Ovary (tissue), 3 donors: ENCODE data around the gene ZFC3H1.

ENCODE experiments used
- CTCF ChIP-seq, 3 donors: fragments of 450-650 bp in 2 of 3; fragments of 200-600 bp in 1 of 3; IDR thresholded peaks; one replicate each; pipeline versions ENCODE4 v1.5.1 to v1.8.0; 2016 to 2022; ENCODE audit warnings: antibody characterized with exemption in 3 of 3, mild to moderate bottlenecking in 1 of 3
- EP300 ChIP-seq: sonication (generic); formaldehyde crosslinking; IDR thresholded peaks from one replicate; pipeline ENCODE4 v1.6.1; 2017; ENCODE audit warnings: antibody characterized with exemption
- POLR2A ChIP-seq: fragments of 450-650 bp; IDR thresholded peaks from one replicate; pipeline ENCODE4 v1.6.1; 2017; ENCODE audit warnings: antibody characterized with exemption, mild to moderate bottlenecking, moderate library complexity
- donor health status: DM: no; HTN: no; CAD: no.

- TF ChIP-seq POLR2A (no peak), CTCF (IDR thresholded peaks at IDR 0.05) (no peak), EP300 (no peak)
These were observed 38.9 kb upstream of the ZFC3H1 start for GRCh38 chr12:71702590-71702989.
